Subcutaneous adipose tissue (tissue), 4 donors: ENCODE data around the gene TESMIN. TPM values are rescaled to one million over a fixed set of nuclear protein-coding genes. Genes with fewer than 3 reads are reported as not detected.

ENCODE experiments used
- CTCF ChIP-seq: fragments of 450-650 bp; IDR thresholded peaks from one replicate; pipeline ENCODE4 v1.5.1; 2016; ENCODE audit warnings: low read depth, mild to moderate bottlenecking, control low read depth, antibody characterized with exemption, moderate library complexity
- total RNA-seq, 4 donors: library from RNA; depleted of rRNA; stranded (reverse); fragments of >200 nt; gene quantifications; one replicate each; pipeline ENCODE4 v1.1.0, GENCODE V29; 2016

TESMIN gene
- total RNA-seq, 4 donors from 2014 or later = 0.44 to 2.5 (median 0.98) TPM; not detected in 1

DNA sequence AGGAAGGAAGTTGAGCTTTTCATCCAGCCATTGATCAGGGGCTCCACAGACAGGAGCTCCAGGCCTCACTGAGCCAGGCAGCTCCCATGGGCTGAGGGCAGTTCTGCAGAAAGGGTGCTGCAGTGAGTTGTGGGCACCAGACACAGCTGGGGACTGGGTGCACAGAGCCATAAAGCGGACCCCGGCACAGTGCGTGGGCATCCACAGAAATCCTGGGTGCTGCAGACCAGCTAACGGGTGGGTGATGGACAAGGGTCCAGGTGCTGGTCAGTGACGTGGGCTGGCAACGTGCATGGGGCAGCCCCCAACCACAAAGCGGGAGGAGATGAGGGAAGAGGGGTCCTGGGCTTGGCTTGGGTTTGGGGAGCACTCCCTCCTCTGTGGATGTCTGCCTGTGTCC, 86.4 kb downstream of the TESMIN start:
- TF ChIP-seq CTCF = no peak

- TF ChIP-seq CTCF = no peak
Measured at GRCh38 chr11:68664141-68664540, 87.2 kb downstream of the TESMIN start.

GRCh38 chr11:68663482-68664010, 87.8 kb downstream of the TESMIN start:
- TF ChIP-seq CTCF = no peak

GRCh38 chr11:68661697-68662603, 89.4 kb downstream of the TESMIN start:
- TF ChIP-seq CTCF = no peak

DNA sequence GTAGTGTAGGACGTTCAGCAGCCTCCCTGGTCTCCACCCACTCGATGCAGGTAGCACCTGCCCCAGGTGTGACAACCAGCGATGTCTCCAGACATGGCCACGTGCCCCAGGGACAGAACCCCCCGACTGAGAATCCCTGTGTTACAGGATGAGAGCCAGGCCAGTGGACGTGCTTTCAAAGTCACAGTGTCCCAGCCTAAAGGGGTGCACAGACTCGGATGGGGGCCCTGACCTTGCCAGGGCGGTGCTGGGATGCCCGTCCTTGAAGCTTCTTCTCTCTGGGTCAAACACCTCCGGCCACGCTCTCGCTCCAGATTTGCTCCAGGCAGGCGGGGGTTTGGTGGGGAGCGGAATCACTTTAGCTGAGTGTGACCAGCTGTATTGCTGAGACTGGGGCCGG, 90.3 kb downstream of the TESMIN start:
- no peak for TF ChIP-seq CTCF

- TF ChIP-seq CTCF = no peak
Measured at GRCh38 chr11:68660066-68660810, 91.1 kb downstream of the TESMIN start.

GRCh38 chr11:68659158-68659921, 92.0 kb downstream of the TESMIN start:
- TF ChIP-seq CTCF = no peak
